HuH-7 (cell line): ENCODE data around the gene EIF3D.

Source experiments
- DNase-seq: peaks from one replicate; pipeline ENCODE4 v3.0.0; 2011; ENCODE audit warnings: low spot score

EIF3D gene

DNA sequence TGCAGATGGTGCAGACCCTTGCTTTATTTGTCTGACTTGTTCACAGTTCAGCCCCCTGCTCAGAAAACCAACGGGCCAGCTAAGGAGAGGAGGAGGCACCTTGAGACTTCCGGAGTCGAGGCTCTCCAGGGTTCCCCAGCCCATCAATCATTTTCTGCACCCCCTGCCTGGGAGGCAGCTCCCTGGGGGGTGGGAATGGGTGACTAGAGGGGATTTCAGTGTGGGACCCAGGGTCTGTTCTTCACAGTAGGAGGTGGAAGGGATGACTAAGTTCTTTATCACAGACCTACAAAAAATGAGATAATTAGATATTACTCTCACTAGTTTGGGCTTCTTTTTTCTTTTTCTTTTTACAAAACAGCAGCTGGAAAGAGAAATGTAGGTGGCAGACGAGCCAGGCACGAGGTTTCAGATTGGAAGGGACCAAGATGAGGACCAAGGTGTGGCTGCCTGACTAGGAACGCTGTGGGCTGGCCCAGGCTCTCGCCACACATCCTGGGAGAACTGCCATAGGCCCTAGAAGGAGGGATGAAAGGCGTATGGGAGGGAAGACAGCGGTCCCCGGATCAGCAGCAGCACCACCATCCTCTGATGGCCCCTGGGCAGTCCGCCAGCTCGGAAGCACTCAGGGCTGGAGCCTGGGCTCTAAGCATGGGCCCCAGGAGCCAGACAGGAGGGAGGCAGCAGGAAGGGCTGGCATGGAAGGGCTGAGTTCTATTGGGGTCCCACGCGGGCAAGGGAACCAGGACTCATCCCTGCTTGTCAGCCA, 61.7 kb downstream of the EIF3D start:
- DNase-seq: no peak

DNA sequence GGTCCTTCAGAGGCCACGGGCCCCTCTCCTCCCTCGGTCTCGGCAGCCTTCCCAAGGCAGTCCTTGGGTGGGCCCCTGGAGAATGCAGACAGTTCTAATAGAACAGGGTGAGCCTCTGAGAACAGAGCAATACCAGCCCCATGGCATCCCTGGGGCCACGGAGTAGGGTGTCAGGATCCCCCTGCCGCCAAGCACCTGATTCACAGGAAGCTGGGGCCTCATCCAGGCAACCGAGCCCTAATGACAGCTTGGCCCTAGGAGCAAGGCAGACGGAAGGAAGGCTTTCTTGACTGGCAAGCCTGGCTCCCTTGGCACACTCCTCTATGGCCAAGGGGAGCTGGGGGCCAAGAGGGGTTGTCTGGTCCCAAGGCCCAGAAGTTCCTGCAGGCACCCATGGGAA, 62.7 kb downstream of the EIF3D start:
- no peak for DNase-seq

- DNase-seq: no peak
Measured at GRCh38 chr22:36465232-36466021, 63.5 kb downstream of the EIF3D start.

- no peak for DNase-seq
Measured at GRCh38 chr22:36464715-36465231, 64.2 kb downstream of the EIF3D start.

- no peak for DNase-seq
Measured at GRCh38 chr22:36463783-36464184, 65.2 kb downstream of the EIF3D start.

GRCh38 chr22:36461665-36462649, 67.0 kb downstream of the EIF3D start:
- no peak for DNase-seq
